Measurements from ENCODE around the gene NFKBIE. TPM values are rescaled to one million over a fixed set of nuclear protein-coding genes. Genes with fewer than 3 reads are reported as not detected.
A peak's percentile ranks its signal among the peaks of the same experiment; 100 is the strongest.

NFKBIE gene
- total and polyA plus RNA-seq, 2 of the 13 experiments (the other 11 are each of a cell fraction or from before 2014, with no cell fraction given), result 6.7 to 14.5 TPM

DNA sequence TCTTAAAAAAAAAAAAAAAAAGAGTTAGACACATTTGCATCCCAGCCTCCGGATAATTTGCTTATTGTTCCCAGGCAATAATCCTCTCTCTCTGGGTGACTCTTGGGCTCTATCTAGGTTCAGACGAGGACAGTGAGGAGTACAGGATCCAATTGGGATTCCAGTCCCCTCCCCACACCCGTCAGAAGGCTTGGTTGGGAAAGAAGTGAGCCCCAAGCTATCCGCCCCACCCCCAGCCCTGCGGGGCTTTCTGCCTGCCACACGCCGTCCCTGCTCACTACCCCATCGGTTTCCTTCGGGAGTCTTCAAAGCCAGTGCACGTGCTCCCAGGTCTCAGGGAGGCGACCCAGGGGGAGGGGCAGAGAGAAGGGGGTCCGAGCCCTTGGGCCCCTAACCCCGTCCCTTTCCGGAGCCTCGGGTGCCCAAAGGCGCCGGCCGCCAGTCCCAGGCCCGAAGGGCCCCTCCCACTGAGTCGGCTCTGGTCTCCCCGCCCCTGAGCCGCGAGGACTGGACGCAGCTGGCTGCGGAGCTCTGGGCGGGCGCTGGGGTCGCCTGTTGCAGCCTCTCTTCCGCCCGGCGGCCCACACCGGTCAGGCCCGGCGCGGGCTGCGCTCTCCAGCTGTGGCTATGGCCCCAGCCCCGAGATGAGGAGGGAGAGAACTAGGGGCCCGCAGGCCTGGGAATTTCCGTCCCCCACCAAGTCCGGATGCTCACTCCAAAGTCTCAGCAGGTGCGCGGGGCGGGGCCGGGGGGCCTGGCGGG lies 46.1 kb downstream of the NFKBIE start (continued):
- TF ChIP-seq, protein P1, sequence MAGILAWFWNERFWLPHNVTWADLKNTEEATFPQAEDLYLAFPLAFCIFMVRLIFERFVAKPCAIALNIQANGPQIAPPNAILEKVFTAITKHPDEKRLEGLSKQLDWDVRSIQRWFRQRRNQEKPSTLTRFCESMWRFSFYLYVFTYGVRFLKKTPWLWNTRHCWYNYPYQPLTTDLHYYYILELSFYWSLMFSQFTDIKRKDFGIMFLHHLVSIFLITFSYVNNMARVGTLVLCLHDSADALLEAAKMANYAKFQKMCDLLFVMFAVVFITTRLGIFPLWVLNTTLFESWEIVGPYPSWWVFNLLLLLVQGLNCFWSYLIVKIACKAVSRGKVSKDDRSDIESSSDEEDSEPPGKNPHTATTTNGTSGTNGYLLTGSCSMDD (CRISPR knock-in tag; IDR thresholded peaks at IDR 0.05), result no peak
- no peak for TF ChIP-seq HOXA7 (CRISPR knock-in tag; IDR thresholded peaks at IDR 0.05)
- no peak for TF ChIP-seq SUZ12 (IDR thresholded peaks at IDR 0.05; ENCODE audit: low read depth, low read length)
- no peak for TF ChIP-seq ZNF20 (CRISPR knock-in tag; IDR thresholded peaks at IDR 0.05)
- 0 out of 2 replicates have a peak, but pooled peaks have one; percentile 64 for TF ChIP-seq ZNF878 (CRISPR knock-in tag; IDR thresholded peaks at IDR 0.05)
- no peak for TF ChIP-seq HNRNPL (IDR thresholded peaks at IDR 0.05; ENCODE audit: low read depth, low read length)
- TF ChIP-seq, protein P2, sequence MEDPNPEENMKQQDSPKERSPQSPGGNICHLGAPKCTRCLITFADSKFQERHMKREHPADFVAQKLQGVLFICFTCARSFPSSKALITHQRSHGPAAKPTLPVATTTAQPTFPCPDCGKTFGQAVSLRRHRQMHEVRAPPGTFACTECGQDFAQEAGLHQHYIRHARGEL (CRISPR knock-in tag; IDR thresholded peaks at IDR 0.05), result no peak
- no peak for TF ChIP-seq ZNF570 (CRISPR knock-in tag; IDR thresholded peaks at IDR 0.05; ENCODE audit: borderline replicate concordance)
- TF ChIP-seq HMG20B (CRISPR knock-in tag; conservative IDR thresholded peaks at IDR 0.05), result 0 out of 2 replicates have a peak, but pooled peaks have one; percentile 17
- no peak for TF ChIP-seq ZNF354B (CRISPR knock-in tag; IDR thresholded peaks at IDR 0.05)
- TF ChIP-seq, protein P3, sequence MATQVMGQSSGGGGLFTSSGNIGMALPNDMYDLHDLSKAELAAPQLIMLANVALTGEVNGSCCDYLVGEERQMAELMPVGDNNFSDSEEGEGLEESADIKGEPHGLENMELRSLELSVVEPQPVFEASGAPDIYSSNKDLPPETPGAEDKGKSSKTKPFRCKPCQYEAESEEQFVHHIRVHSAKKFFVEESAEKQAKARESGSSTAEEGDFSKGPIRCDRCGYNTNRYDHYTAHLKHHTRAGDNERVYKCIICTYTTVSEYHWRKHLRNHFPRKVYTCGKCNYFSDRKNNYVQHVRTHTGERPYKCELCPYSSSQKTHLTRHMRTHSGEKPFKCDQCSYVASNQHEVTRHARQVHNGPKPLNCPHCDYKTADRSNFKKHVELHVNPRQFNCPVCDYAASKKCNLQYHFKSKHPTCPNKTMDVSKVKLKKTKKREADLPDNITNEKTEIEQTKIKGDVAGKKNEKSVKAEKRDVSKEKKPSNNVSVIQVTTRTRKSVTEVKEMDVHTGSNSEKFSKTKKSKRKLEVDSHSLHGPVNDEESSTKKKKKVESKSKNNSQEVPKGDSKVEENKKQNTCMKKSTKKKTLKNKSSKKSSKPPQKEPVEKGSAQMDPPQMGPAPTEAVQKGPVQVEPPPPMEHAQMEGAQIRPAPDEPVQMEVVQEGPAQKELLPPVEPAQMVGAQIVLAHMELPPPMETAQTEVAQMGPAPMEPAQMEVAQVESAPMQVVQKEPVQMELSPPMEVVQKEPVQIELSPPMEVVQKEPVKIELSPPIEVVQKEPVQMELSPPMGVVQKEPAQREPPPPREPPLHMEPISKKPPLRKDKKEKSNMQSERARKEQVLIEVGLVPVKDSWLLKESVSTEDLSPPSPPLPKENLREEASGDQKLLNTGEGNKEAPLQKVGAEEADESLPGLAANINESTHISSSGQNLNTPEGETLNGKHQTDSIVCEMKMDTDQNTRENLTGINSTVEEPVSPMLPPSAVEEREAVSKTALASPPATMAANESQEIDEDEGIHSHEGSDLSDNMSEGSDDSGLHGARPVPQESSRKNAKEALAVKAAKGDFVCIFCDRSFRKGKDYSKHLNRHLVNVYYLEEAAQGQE (IDR thresholded peaks at IDR 0.05; ENCODE audit: borderline replicate concordance in 1 of 2, low read depth in 1 of 2, low read length in 2 of 2), result no peak
- peak; percentile 69; the same call in 1 of the 2 replicates for TF ChIP-seq NFKB2 (CRISPR knock-in tag; IDR thresholded peaks at IDR 0.05; ENCODE audit: borderline replicate concordance)
- TF ChIP-seq ZBTB7B (CRISPR knock-in tag; IDR thresholded peaks at IDR 0.05), result peak; percentile 94
- no peak for TF ChIP-seq ZNF766 (CRISPR knock-in tag; IDR thresholded peaks at IDR 0.05; ENCODE audit: borderline replicate concordance)
- 0 out of 2 replicates have a peak, but pooled peaks have one; percentile 49 for TF ChIP-seq ISX (CRISPR knock-in tag; conservative IDR thresholded peaks at IDR 0.05)
- no peak for TF ChIP-seq GPN1 (CRISPR knock-in tag; IDR thresholded peaks at IDR 0.05; ENCODE audit: borderline replicate concordance)
- TF ChIP-seq ZNF589 (CRISPR knock-in tag; conservative IDR thresholded peaks at IDR 0.05), result no peak
- TF ChIP-seq ZNF10 (CRISPR knock-in tag; IDR thresholded peaks at IDR 0.05; ENCODE audit: borderline replicate concordance, low read depth), result no peak
- TF ChIP-seq FOXP1 (IDR thresholded peaks at IDR 0.05), result no peak
- no peak; the same call in 1 of the 2 replicates for TF ChIP-seq FOXP1 (CRISPR knock-in tag; IDR thresholded peaks at IDR 0.05)
- no peak; the same call in 1 of the 2 replicates for TF ChIP-seq KDM6A (CRISPR knock-in tag; IDR thresholded peaks at IDR 0.05; ENCODE audit: low read depth)
- no peak for TF ChIP-seq PAWR (CRISPR knock-in tag; IDR thresholded peaks at IDR 0.05; ENCODE audit: borderline replicate concordance)
- TF ChIP-seq, protein P4, sequence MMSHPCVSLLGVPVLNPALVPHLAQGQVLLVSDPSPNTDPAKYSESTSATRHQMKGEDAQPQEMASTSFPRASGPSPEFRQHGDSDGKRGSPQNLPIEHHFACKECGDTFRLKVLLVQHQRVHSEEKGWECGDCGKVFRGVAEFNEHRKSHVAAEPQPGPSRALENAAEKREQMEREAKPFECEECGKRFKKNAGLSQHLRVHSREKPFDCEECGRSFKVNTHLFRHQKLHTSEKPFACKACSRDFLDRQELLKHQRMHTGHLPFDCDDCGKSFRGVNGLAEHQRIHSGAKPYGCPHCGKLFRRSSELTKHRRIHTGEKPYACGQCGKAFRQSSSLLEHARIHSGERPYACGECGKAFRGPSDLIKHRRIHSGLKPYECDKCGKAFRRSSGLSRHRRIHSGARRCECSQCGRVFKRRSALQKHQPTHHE (CRISPR knock-in tag; IDR thresholded peaks at IDR 0.05; ENCODE audit: borderline replicate concordance), result peak; percentile 55; the same call in 1 of the 2 replicates
- TF ChIP-seq GABPA (IDR thresholded peaks at IDR 0.05; ENCODE audit: low read depth, low read length), result no peak
- peak; percentile 24; the same call in 1 of the 2 replicates for TF ChIP-seq GABPA (CRISPR knock-in tag; IDR thresholded peaks at IDR 0.05; ENCODE audit: low read depth)
- TF ChIP-seq ATF1 (CRISPR knock-in tag; IDR thresholded peaks at IDR 0.05), result no peak

Measured in HepG2 (cell line).